Fibroblast of upper back skin (primary cell): ENCODE results near the gene CCNY.

ENCODE experiments used
- DNase-seq: peaks from one replicate; pipeline ENCODE4 v3.0.0-alpha.2; 2013

The CCNY gene

GRCh38 chr10:35568483-35569015 is 232.2 kb downstream of the CCNY start:
- no peak for DNase-seq

DNA sequence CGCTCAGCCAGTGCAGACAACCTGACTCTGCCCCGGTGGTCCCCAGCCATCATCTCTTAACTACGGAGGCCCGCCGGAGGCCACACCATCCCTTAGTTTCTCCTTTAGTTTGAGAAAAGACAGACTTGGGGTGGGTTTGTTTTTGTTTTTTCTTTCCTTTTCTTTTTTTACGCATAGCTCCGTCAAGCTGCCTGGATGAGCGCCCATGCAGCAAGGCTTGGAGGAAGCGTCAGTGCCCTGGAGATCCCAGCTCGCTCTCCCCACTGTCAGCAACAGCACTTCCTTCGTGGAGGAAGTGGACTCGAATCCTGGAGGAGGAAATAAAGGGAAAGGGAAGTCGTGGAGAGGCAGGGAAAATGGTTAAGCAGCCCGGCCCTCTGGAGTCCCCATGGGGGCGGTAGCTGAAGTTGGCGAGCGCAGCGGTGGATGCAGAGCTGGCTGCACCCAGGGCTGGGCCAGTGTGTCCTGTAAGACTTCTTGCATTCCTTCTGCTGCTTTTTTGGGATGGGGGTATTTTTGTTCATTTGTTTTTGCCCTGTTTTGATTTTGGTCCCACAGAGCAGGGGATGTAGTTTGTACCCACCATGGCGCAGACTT is 232.9 kb downstream of the CCNY start:
- no peak for DNase-seq

GRCh38 chr10:35569836-35570235 is 233.5 kb downstream of the CCNY start:
- no peak for DNase-seq

DNA sequence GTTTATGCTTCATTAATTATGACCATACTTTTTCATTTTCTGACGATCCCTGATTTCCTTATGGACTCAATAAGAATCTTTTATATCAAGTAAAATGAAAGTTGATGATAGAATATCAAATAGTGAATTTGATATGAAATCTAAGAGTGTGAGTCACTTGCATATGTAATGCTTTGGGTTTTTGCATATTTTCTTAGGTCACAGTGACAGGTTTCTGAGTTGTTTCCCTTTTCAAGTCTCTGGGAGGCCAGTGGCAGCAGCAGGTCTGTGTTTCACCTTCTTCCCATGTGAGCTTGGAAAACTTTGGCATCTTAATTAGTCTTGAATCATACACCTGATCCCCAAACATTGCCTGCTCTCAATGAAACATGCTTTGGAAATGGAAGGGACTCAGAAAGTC is 234.1 kb downstream of the CCNY start:
- DNase-seq: no peak

DNA sequence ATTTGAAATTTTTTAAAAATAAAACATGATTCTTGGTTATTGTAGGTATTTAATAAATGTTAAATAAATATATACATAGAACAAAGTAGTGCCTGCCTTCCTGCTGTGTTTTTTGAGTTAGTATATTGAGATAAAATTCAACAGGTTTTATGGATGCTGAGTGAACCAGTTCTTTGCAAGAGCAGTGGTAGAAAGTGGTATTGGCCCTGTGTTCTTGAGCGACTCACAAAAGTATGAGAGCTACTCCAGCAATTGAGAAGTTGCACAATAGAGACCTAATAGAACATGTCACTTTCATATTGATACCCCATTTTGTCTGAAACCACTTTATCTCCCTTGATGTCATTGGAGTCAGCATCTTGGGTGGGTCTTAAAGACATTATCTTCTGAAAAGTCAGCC is 236.3 kb downstream of the CCNY start:
- DNase-seq: no peak

DNA sequence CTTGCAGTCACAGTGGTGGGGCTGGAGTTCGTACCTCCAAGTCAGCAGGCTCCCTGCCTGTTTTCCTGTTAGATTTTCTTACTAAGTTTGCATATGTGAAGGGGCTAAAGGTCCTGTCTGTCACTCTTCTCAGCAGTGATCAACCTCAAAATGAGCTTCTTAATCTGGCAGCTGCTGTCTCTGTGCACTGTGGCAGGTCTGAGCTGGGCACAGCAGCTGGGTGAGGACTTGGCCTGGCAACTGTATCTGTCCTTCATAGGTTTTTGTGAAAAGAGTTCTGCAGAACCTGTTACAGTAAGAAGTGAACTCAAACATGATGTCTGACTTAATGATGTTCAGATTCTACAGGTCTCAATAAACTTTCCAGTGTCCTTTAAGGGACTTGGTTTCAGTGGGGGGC is 237.5 kb downstream of the CCNY start:
- no peak for DNase-seq

DNA sequence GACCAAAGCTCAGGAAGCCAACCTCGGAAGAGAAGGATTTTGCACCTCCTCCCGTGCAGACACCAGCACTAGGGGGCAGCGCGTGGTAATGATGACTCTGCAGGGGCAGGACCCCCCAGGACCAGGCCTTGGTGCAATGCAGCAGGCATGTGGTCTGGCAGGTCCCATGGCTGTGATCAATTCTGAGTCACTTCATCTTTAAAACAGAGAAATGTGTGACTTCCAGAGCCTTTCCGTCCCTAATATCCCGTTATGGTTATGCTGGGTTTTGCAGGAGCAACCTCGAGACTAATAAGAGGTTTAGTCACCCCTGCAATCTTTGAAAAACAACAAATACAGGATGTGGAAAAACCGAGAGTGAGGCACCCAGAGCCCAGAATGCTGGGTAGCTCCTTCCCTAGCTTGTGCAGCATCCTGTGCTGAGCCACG is 238.6 kb downstream of the CCNY start:
- peak; percentile 81 for DNase-seq

- DNase-seq: no peak
Measured at GRCh38 chr10:35575640-35576039, 239.3 kb downstream of the CCNY start.

DNA sequence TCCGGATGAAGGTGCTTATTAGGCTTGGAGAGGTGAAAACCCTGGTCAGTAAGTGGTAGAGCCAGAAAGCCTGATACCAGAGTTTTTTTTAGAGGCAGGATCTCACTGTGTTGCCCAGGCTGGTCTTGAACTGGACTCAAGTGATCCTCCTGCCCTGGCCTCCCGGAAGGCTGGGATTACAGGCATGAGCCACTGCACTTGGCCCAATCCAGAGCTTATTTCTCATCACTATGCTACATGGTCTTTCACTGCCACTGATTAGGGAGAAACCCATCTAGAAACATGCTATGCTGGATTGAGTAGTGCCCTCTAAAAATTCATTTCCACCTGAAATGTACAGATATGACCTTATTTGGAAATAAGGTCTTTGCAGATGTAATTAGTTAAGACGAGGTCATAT is 240.4 kb downstream of the CCNY start:
- DNase-seq: no peak

- DNase-seq: peak; percentile 43
Measured at GRCh38 chr10:35577926-35578617, 241.8 kb downstream of the CCNY start.

- no peak for DNase-seq
Measured at GRCh38 chr10:35578618-35578956, 242.3 kb downstream of the CCNY start.

DNA sequence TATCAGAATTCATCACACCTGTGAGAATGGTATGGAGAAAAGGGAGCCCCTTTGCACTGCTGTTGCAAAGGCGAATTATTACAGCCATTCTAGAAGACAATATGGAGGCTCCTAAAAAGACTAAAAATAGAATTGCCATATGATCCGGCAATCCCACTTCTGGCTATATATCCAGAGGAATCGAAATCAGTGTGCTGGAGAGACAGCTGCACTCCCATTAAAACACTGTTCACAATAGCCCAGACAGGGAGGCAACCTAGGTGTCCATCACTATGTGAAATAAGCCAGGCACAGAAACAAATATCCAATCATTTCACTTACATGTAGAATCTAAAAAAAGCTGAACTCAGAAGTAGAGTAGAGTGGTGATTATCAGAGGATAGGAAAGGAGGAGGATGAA is 242.8 kb downstream of the CCNY start:
- no peak for DNase-seq

GRCh38 chr10:35579726-35580422 is 243.6 kb downstream of the CCNY start:
- no peak for DNase-seq

- DNase-seq: no peak
Measured at GRCh38 chr10:35580423-35580770, 244.1 kb downstream of the CCNY start.

DNA sequence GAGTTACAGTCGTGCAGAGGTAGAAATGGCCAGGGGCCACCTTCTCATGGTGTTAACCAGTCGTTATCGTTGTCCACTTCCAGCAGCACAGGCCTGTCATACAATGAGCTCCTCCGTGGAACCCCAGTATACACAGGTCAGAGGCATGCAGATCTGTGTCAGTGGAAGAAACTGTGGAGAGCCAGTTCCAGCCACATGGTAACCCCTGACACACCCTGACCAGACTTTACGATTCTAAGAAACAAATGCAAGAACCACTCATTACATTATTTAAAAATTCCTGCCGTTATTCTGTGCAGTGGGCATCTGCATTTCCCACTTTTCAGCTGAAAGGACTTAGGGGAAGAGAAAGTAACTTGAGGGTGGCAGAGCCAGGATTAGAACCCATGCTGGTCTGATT is 245.3 kb downstream of the CCNY start:
- DNase-seq: no peak

GRCh38 chr10:35584946-35585345 is 248.6 kb downstream of the CCNY start:
- no peak for DNase-seq

- DNase-seq: no peak
Measured at GRCh38 chr10:35585356-35585755, 249.0 kb downstream of the CCNY start.

- no peak for DNase-seq
Measured at GRCh38 chr10:35585903-35586535, 249.7 kb downstream of the CCNY start.

DNA sequence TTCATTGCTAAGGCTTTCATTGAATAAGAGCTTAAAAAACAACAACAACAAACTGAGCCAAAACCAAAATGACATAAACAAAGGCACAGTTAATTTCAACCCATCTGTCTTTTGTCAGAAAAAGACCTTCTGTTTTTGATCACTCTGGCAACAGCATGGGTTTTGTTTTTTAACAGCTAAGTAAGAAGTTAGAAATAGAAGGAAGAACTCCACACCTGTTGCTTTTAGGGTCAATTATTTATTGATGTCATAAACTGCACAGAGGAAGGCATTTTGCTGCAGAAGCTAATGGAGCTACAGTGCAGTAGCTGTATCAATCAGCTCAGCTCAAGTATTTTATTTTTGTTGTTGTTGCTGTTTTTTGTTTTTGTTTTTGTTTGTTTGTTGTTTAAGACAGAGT is 252.5 kb downstream of the CCNY start:
- no peak for DNase-seq

DNA sequence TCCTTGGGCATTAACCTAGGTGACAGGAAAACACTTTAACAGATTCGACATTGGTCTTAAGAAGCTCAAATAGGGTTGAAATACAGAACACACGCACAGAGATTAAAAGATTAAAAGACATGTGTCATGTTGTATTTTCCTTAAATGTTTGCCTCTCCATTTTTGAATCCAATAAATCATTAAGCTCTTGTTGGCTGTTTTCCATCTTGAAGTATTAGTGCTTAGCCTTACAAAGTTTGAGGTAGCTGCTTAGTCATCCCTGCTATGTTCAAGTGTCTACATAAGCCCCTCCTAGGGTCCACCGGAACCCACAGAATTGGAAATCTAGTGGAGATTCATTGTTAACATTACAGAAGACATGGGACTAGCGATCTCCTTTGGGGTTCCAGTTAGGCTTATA is 256.1 kb downstream of the CCNY start:
- no peak for DNase-seq

DNA sequence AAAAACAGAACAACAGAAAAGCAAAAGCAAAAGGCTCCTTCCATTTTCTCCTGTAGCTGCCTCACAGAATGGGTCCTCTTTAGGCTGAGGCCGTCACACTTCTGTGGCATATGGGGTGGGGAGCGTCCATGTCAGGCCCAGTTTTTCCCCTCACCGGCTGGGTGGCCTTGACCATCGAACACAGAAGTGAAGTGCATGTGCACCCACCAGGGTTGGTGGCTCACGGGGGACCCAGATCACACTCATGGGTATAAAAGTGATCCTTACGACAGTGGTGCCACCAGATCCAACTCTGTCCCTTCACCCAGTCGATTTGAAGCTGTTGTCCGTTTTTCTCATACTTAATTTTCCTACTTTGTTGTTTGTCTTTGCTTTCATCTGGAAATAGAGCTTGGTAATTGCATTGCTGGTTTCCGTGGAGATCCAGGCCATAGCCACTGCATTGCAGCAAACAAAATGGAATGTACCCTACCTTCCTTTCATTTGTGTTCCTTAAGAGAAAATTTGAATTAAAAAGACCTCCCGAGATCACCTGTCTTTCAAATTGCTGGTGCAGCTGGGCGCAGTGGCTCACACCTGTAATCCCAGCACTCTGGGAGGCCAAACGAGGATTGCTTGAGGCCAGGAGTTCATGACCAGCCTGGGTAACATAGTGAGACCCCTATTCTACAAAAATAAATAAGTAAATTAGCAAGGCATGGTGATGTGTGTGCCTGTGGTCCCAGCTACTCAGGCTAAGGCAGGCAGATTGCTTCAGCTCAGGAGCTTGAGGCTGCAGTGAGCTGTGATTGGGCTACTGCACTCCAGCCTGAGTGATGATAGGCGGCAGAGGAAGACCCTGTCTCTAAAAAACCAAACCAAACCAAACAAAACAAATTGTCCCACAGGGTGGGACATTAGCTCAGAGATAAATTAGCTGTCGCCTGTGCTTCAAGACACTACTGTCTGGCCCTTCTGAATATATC is 258.1 kb downstream of the CCNY start:
- no peak for DNase-seq

- no peak for DNase-seq
Measured at GRCh38 chr10:35595106-35595505, 258.8 kb downstream of the CCNY start.

GRCh38 chr10:35598379-35598778 is 262.1 kb downstream of the CCNY start:
- DNase-seq: no peak
